Gastroesophageal sphincter (tissue), 4 donors: ENCODE measurements around the gene DST. TPM values are rescaled to one million over a fixed set of nuclear protein-coding genes. Genes with fewer than 3 reads are reported as not detected.
A peak's percentile ranks its signal among the peaks of the same experiment; 100 is the strongest.

Source experiments
- ATAC-seq: fragments of 150-250 bp; one replicate; pipeline ENCODE4 v1.9.1; 2016; ENCODE audit warnings: mild to moderate bottlenecking, moderate library complexity
- H3K27ac ChIP-seq, 4 donors: fragments of 200-600 bp; sonication (generic) in 3 of 4; 1 replicate in 3 of 4; 2 replicates in 1 of 4; pipeline ENCODE4 v1.5.1; 2016 to 2019
- H3K27me3 ChIP-seq: fragments of 200-600 bp; sonication (generic); one replicate; pipeline ENCODE4 v1.5.1; 2019
- H3K36me3 ChIP-seq, 2 donors: fragments of 200-600 bp; sonication (generic); one replicate each; pipeline ENCODE4 v1.5.1; 2019; ENCODE audit warnings: control low read depth in 1 of 2
- H3K4me1 ChIP-seq, 3 donors: fragments of 200-600 bp; sonication (generic); 1 replicate in 2 of 3; 2 replicates in 1 of 3; pipeline ENCODE4 v1.5.1; 2016 to 2019; ENCODE audit warnings: control low read depth in 2 of 3
- H3K4me3 ChIP-seq, 2 donors: fragments of 200-600 bp; sonication (generic); one replicate each; pipeline ENCODE4 v1.5.1; 2019; ENCODE audit warnings: mild to moderate bottlenecking in 1 of 2, moderate library complexity in 1 of 2
- H3K9me3 ChIP-seq, 3 donors: fragments of 200-600 bp; sonication (generic); one replicate each; pipeline ENCODE4 v1.5.1; 2017 to 2019; ENCODE audit warnings: control low read depth in 2 of 3
- CTCF ChIP-seq, 4 experiments: fragments of 200-600 bp in 2 of 4; fragments of 450-650 bp in 2 of 4; sonication (generic) in 1 of 4; IDR thresholded peaks; one replicate each; pipeline ENCODE4 v1.5.1; 2017 to 2019; ENCODE audit warnings: antibody characterized with exemption in 4 of 4, mild to moderate bottlenecking in 2 of 4, moderate library complexity in 2 of 4
- EP300 ChIP-seq: sonication (generic); formaldehyde crosslinking; IDR thresholded peaks from one replicate; pipeline ENCODE4 v1.6.1; 2017; ENCODE audit warnings: antibody characterized with exemption, mild to moderate bottlenecking
- POLR2A ChIP-seq, 2 donors: fragments of 450-650 bp; IDR thresholded peaks; one replicate each; pipeline ENCODE4 v1.6.1; 2017; ENCODE audit warnings: antibody characterized with exemption in 2 of 2, mild to moderate bottlenecking in 2 of 2, moderate library complexity in 1 of 2
- POLR2AphosphoS5 ChIP-seq: sonication (generic); formaldehyde crosslinking; IDR thresholded peaks from one replicate; pipeline ENCODE4 v1.6.1; 2017; ENCODE audit warnings: antibody characterized with exemption
- WGBS, 2 donors: methylation state at CpG; one replicate each; pipeline ENCODE4 v1.1.5; 2018; ENCODE audit warnings: low coverage in 1 of 2; 5-methylcytosine and 5-hydroxymethylcytosine counted together
- total RNA-seq, 4 donors: library from RNA; depleted of rRNA; stranded (reverse); fragments of >200 nt; gene quantifications; one replicate each; pipeline ENCODE4 v1.1.0, GENCODE V29; 2016

DST gene
- total RNA-seq, 4 donors from 2014 or later: 442 to 716 (median 661) TPM

DNA sequence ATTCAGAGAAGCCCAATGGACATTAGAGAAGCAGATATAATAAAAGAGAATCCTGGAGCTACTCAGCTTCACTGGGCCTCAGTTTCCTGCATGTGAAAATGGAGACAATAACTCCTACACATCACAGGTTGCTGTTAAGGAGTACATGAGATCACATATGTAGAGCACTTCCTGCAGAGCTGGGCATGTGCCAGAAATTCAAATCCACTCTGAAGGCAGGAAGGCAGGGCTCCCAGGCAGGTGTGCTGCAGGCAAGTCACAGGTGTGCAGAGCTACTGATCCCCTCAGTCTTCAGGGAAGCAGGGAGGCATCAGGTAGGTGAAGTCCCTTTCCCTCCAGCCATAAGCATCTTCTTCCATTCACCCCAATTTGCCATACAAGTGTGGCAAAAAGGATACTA is 48.0 kb downstream of the DST start:
- Histone ChIP-seq H3K27ac (peak overlapping the region in 2 of 4 donors; percentile 6 to 28), H3K4me1 (peaks cover 0 to 50% (median 5%) of the 10 kb centered on the region in 3 donors), H3K27me3 (no peaks in the 10 kb centered on the region), H3K9me3 (no peaks in the 10 kb centered on the region), H3K36me3 (peaks cover 0 to 47% of the 10 kb centered on the region in 2 donors), H3K4me3 (no peak overlapping the region)
- no peak for TF ChIP-seq POLR2A (IDR thresholded peaks at IDR 0.05)
- TF ChIP-seq POLR2AphosphoS5: no peak
- no peak for TF ChIP-seq CTCF (IDR thresholded peaks at IDR 0.05)
- TF ChIP-seq EP300: no peak
- no peak for ATAC-seq

GRCh38 chr6:56593801-56594318 is 48.8 kb downstream of the DST start:
- ATAC-seq: no peak
- no peak overlapping the region for H3K4me3 ChIP-seq
- no peaks in the 10 kb centered on the region for H3K9me3 ChIP-seq
- H3K27ac ChIP-seq: peak overlapping the region in 1 of 4 donors; percentile 12
- peaks cover 0 to 50% (median 5%) of the 10 kb centered on the region in 3 donors for H3K4me1 ChIP-seq
- H3K27me3 ChIP-seq: no peaks in the 10 kb centered on the region
- peaks cover 0 to 46% of the 10 kb centered on the region in 2 donors for H3K36me3 ChIP-seq
- TF ChIP-seq POLR2AphosphoS5 (no peak), EP300 (no peak), CTCF (IDR thresholded peaks at IDR 0.05) (no peak), POLR2A (IDR thresholded peaks at IDR 0.05) (no peak)
- WGBS, 2 donors: 56 to 66% methylated on average over 5 of the region's 5 CpGs

- Histone ChIP-seq H3K27me3 (no peaks in the 10 kb centered on the region), H3K27ac (no peak overlapping the region), H3K4me3 (no peak overlapping the region), H3K36me3 (peaks cover 0 to 11% of the 10 kb centered on the region in 2 donors), H3K9me3 (no peaks in the 10 kb centered on the region), H3K4me1 (peaks cover 0 to 7% (median 0%) of the 10 kb centered on the region in 3 donors)
- ATAC-seq: peak; percentile 31
- TF ChIP-seq POLR2A (IDR thresholded peaks at IDR 0.05): no peak
- WGBS, 2 donors: 88 to 100% methylated on average over 3 of the region's 3 CpGs
Observed at GRCh38 chr6:56582236-56582635, 60.5 kb downstream of the DST start.

DNA sequence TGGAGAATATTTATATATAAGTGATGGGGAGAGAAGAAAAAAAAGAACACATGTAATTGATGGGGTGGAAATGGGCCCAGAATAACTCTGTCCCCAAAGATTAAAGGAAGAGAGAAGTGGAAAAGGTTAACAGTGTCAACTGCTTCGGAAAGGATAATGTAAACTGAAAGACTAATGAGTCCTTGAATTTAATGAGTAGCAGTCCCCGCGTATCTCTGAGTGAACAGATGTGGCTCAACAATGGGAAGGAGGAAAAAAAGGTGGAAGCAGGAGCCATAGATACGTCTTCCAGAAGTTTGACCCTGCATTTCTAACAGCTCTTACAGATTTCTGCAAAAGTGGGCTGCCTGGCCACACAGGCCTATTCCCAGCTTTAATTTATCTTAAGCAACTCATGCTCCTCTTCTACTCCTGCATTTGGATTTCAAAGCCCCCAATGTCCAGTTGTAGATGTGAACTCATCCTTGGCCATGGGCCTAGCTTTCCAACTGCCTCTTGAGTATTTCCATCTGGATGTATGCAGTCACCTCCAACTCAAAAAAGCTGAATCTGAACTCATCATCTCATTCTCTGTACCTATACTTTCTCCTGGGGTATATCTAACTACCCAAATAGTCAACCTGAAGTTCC is 61.3 kb downstream of the DST start:
- Histone ChIP-seq H3K27me3 (no peaks in the 10 kb centered on the region), H3K9me3 (no peaks in the 10 kb centered on the region), H3K4me1 (peaks cover 0 to 7% (median 0%) of the 10 kb centered on the region in 3 donors), H3K36me3 (peaks cover 0 to 17% of the 10 kb centered on the region in 2 donors), H3K4me3 (no peak overlapping the region), H3K27ac (no peak overlapping the region)
- WGBS, 2 donors: 35 to 38% methylated on average over 4 of the region's 4 CpGs
- no peak for ATAC-seq
- TF ChIP-seq POLR2A (IDR thresholded peaks at IDR 0.05) (no peak), CTCF (IDR thresholded peaks at IDR 0.05) (no peak), POLR2AphosphoS5 (no peak), EP300 (no peak)

GRCh38 chr6:56580271-56580670 is 62.4 kb downstream of the DST start:
- H3K27ac ChIP-seq: no peak overlapping the region
- H3K4me3 ChIP-seq: no peak overlapping the region
- peaks cover 0 to 19% of the 10 kb centered on the region in 2 donors for H3K36me3 ChIP-seq
- H3K27me3 ChIP-seq: no peaks in the 10 kb centered on the region
- ATAC-seq: no peak
- TF ChIP-seq POLR2AphosphoS5 (no peak), POLR2A (IDR thresholded peaks at IDR 0.05) (no peak), CTCF (IDR thresholded peaks at IDR 0.05) (no peak), EP300 (no peak)
- H3K9me3 ChIP-seq: no peaks in the 10 kb centered on the region
- peaks cover 0 to 7% (median 0%) of the 10 kb centered on the region in 3 donors for H3K4me1 ChIP-seq
- 93 to 100% methylated on average over 5 of the region's 5 CpGs for WGBS, 2 donors
